GM19025 (cell line): ENCODE measurements around the gene GALNT4.
A peak's percentile ranks its signal among the peaks of the same experiment; 100 is the strongest.

ENCODE experiments used
- ATAC-seq: cut with Tn5 transposase; IDR thresholded peaks from one replicate; pipeline ENCODE4 v1.9.1; 2021; ENCODE audit warnings: mild to moderate bottlenecking, low read depth, moderate library complexity; ENCODE audit not compliant: unreplicated experiment

Gene GALNT4

DNA sequence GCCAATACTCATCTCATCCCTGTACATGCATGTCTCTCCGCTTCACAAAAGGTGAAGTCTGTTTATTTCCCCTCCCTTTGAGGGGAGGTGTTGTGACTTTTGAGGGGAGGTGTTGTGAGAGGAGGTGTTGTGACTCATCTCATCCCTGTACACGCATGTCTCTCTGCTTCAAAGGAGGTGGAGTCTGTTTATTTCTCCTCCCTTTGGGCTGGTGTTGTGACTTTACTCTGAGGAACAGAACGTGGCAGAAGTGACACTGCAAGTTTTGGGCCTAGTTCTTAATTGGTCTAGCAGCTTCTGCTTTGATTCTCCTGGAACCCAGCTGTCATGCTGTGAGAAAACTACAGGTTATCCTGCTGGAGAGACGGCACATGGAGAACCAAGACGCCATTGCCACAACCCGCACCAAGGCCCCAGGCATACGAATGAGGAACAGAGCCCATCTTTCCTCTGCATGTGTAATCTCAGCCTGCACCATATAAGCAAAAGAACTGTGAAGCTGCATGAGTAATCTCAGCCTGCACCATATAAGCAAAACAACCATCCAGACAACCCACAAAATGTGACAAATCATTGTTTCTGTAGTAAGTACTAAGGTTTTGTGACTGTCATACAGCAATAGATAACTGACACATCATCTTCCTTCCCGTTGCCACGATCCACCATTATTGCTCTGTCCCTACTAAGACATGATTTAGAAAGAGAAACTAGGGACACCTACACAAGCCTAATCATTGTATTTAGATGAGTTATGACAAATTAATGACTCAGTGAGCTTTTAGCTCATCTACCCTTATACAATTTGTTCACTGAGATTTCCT lies 30.0 kb downstream of the GALNT4 start:
- peak; percentile 62 for ATAC-seq

DNA sequence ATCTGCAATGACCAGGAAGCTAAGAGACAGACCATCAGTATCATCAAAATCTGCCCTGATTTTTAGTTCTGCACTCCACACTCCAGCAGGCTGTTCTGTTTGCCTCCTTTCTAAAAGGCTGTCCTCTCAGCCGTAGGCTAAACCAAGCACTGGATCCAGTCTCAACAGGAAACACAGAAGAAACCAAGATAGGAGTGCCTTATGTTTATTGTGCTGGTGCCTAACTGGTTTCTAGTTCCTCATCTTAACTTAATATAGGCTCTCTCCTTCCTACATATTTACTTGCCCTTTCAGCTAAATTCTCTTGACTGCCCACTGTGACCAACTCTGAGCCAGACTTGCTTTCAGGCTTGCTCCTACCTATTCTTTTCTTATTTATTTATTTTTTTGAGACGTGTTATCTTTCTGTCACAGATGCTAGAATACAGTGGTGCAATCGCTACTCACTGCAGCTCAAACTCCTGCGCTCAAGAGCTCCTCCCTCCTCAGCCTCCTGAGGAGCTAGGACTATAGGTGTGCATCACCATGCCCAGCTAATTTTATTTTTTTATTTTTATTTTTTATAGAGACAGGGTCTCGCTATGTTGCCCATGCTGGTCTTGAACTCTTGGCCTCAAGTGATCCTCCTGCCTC lies 30.8 kb downstream of the GALNT4 start:
- no peak for ATAC-seq

DNA sequence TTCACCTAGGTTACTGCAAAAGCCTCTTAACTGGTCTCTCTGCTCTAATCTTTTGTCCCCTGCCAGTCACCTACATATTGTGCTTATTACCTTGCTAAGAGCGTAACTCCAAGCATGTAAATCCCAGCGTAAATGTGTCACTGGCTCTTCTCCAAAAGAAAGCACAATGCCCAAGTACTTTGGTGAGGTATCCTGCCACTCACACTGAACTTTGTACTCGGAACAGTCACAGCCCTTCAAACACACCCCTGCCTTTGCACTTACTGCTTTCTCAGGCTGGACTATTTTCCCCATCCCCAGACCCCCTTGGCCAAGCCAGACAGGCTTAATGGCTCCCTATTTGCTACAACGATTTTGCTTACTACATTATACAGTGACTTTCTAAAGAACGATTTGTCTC lies 31.7 kb downstream of the GALNT4 start:
- ATAC-seq: no peak

DNA sequence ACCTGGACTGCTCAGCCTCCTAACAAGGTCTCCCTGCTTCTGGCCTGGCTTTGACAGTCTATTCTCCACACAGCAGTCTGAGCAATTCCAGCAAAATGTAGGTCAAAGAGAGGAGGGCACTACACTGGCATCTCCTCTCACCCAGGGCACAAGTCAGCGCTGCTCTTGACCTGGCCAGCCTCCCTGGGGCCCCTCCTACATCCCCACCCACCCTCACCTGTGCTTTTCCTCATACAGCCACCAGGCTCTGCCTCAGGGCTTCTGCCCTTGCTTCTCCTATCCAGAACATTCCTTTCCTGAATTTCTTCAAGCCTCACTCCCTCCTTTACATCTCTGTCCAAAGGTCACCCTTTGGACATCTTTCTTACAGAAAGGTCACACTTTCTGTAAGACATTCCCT lies 33.7 kb downstream of the GALNT4 start:
- no peak for ATAC-seq

DNA sequence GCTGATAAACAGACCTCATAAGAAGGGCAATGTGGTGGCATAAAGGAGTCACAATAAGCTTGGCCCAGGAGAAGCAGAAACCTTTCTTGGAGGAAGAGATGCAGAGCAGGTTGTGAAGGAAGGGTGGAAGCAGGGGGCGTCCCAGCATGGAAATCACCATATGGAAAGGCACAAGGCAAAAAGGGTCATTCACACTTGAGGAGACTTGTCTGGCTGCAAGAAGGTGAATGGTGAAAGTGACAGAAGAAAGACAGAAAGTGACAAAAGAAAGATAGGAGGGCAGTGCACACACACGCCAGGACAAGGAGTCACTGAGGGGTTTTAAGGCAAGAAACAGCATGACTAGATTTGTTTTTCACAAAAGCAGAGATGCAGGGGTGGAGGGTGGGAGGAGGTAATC lies 38.3 kb downstream of the GALNT4 start:
- ATAC-seq: no peak

DNA sequence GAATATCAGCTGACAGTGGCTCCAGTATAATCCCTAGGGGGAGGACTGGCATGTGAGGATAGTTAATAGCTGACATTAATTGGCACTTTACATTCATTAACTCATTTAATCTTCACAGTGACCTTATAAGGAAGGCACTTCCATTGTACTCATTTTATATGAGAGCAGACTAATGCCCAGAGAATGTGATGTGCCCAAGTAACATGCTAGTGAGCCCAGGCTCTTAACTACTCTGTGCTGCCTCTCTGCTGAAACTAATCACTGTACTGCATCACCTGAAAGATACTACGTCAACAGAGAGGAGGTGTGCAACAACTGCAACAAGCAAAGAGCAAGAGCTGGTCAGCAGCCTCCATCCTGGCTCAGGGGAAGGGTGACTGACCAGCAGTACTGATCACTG lies 40.1 kb downstream of the GALNT4 start:
- ATAC-seq: no peak

DNA sequence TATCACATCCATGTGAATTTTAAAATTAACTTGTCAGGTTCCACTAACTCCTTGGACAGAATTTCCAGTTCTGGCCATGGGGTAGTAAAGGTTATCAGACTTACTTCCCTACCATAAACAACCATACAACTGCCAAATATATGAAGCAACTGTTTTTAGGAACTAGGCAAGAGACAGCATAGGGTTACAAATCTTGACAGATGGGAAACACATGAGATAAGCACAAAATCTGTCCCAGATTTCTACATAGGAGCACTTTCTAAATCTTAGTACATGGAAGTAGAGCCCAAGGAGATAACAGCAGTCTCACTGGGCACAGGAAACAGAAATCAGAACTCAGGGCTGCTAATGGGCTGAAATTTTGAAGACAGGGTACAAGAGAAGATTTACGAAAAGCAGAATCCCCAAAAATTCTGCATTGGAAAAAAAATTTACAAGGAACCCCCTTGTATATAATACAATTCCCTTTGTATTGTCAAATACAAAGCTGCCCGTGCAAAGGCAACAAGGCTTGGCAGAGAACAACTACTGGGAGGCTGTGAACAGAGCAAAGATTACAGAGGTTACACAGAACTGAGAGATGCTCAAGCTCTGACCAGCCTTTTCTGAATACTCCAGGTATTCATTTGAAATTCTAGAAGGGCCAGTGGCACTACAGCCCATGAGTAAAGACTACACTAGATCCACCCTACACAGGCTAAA lies 43.2 kb downstream of the GALNT4 start:
- ATAC-seq: no peak

DNA sequence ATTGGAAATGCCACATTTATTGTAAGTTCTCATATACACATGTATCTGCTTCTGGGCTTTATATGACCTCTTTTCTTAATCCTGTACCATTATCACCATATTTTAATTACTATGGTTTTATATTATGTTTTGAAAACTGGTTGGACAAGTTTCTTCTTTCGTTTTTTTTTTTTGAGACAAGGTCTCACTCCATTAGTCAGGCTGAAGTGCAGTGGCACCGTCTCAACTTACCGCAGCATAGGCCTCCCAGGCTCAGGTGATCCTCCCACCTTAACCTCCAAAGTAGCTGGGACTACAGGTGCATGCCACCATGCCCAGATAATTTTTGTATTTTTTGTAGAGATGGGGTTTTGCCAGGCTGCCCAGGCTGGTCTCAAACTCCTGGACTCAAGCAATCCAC lies 44.6 kb downstream of the GALNT4 start:
- no peak for ATAC-seq

DNA sequence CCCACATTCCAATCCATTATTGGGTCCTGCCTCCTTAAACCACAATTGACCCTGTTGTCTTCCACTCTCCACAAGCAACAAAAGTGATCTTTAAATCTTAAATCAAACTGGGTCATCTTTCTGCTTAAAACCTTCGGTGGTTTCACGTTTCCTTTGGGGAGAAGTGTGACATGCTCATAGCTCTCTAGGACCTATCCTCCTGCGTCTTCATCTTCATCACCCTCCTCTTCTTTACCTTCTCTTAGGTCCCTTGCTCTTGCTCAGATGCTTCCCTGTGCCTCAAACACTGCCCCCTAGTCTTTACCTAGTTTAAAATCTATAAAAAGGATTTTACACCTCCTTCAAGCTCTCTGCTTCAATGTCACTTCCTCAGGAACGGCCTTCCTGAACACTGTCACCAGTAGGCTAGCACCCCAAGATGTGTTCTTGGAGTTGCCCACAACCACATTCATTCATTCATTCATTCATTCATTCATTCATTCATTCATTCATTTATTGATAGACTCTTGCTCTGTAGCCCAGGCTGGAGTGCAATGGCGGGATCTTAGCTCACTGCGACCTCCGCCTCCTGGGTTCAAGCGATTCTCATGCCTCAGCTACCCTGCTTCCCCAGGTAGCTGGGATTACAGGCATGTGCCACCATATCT lies 46.8 kb downstream of the GALNT4 start:
- no peak for ATAC-seq

DNA sequence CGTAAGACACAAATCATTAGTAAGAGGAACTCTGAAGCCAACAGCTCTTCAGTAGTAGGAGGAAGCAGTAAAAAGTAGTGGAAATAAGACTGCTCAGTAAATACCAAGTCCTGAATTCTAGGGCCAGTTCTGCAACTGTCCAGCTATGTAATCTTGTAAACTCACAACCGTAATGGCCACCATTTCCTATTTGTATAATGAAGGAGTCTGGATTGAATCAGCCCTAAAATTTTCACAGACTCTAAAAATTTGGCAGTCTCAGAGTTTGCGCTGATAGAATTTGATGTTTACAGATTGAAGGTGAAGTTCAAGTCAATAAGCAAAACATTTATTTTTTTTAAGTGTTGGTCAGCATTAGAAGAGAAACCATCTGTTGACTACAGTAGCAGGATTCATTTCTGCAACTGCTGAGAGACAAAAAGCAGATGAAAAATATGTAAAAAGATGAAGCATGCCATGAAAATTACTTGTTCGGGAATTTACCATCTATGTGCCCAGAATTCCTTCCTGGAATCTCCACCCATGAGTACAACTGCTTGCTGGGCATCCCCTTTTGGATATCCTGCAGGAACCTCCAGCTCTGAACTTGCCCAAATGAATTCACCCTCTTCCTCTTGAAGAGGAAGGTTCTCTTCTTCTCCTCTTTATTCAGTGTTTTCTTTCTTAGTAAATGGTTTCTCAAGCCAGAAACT lies 47.5 kb downstream of the GALNT4 start:
- no peak for ATAC-seq

DNA sequence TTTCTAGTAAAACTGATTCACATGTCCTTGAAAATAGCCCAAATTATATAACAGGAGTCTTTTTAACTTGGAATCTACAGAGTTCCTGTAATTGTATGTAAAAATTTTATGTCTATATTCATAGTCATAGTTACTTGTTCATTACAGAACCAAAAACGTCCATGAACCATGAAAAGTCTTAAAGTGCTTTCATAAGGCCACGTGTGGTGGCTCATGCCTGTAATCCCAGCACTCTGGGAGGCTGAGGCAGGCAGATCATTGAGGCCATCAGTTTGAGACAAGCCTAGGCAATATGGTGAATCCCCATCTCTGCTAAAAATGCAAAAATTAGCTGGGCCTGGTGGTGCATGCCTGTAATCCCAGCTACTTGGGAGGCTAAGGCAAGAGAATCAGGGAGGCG lies 48.4 kb downstream of the GALNT4 start:
- ATAC-seq: no peak

DNA sequence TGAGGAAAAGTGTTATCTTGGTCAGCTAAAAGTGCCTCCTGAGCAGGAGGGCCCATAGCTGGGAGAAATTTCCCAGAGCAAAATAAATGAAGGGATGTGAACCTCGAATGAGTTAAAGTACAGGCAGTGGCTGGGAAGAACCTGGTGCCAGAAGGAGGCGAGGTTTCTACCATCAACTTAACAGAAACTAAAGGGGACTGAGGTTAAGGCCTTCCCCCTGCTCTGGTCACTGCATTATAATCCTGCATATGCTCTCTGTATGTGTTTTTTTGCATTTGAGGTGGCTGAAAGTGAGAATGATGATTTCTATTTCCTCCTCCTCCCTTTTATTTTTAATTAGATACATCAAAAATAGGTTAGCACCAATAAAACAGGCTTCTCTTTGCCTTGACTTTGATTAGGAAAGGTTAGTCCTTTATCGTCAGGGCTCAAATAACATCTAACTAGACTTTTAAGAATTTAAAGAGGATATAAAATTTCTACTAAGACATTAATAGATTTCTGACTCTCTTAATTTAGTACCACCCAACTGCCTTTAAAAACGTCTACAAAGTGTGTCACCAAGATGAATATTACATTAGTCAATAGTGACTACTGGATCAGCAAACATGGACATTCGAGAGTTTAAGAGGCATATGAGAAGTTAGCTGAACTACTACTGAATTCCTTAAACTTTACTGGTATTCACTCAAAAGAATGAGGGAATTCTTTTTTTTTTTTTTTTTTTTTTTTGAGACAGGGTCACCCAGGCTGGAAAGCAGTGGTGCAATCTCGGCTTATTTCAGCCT lies 49.2 kb downstream of the GALNT4 start:
- ATAC-seq: no peak

DNA sequence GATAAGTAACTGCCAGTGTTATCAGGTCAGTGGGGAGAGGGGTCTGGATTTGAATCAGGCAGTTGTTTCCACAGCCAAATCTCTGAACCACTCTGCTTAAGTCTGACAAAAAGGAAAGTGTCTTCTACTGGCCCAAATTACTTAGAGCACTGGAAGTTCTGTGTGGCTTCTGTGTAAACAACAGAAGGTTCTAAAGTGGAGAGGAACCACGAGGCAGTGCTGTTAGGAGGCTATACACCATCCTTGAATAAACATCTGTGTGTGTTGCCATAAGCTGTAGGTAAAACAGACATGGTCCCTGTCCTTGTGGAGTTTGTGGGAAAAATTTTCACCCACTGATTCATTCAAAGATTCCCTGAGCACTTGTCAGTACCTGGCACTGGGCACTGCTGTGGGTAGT lies 50.0 kb downstream of the GALNT4 start:
- no peak for ATAC-seq
